CD4-positive, alpha-beta T cell treated with Interleukin-17A for 1 hour (primary cell): ENCODE measurements around the gene RPP38.

Experiments used
- DNase-seq: peaks from one replicate; pipeline ENCODE4 v3.0.0-alpha.2; 2020

RPP38 gene

DNA sequence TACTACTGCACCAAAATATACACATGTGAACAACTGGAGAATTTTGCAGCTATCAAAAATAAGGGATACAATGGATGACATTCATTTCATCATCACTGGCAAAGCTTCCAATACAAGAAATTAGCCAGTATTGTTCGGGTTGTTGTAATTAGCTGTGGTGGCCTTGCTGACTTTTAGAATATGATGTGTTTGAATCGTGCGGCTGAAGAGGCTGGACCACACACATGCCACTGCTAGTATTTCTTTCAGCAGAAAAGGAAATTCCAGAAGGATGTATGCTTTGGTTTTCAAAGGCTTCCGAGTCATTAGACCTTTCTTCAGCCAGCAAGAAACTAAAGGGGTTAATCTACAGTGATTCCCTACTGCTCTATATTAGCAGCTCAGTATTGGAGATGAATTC lies 16.6 kb downstream of the RPP38 start:
- DNase-seq = no peak

DNA sequence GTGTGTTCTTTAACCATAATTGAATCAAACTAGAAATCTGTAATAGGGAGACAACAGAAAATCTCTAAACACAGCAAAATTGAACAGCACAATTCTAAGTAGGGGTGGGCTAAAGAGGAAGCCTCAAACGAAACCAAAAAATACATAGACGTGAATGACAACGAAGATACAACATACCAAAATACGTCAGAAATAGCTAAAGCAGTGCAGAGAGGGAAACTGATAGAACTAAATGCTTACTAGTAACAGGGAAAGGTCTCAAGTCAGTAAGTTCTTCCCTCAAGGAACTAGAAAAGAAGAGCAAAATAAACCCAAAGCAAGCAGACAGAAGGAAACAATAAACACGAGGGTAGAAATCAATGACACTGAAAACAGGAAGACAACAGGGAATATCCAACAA lies 19.1 kb downstream of the RPP38 start:
- no peak for DNase-seq

DNA sequence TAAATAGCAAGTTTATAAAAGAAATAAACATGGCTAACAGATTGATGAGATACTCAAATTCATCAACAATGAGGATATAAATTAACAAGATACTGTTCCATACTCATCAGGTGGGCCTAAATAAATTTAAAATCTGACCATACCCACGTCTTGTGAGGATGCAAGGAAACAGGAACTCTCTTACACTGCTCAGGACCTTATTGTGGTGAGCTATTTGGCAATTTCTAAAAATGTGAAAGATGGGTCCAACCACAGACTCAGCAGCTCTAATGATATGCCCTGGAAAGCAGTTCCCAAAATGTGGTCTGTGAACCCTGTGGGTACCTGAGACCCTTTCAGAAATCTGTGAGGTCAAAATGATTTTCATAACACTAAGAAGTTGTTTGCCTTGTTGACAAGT lies 21.5 kb downstream of the RPP38 start:
- DNase-seq = no peak

DNA sequence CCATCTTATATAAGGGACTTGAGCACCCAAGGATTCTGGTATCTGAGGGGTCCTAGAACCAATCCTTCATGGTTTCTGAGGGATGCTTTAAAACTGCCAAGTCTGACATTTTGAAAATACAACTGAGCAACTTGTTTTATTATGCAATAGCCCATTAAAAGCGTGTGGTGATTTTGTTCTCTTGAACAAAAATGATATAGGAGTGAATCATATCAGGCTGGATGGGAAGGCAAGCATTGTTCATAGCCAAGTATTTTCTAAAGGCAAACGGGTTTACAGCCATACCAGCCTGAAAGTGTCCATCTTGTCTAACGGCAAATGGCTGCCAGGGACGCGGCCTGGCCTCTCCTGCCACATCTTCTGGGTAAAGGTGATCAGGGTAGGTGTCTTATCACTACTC lies 23.4 kb downstream of the RPP38 start:
- no peak for DNase-seq

DNA sequence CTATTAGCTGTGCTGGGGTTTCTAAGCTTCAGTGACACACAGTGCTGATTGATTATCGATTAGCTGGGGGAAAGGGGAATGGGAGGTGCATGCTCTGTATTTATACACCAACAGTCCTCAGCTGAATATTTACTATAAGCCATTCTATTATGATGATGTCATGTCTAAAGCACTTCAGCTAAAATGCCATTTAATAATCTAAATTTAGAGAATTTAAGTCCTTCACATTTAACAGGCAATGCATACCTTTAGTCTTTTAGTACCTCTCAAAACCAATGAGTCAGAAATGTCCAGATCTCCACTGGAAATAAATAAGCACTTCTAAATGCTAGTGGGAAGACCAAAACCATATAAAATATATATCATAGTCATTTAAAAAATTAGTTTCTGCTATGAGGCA lies 24.6 kb downstream of the RPP38 start:
- no peak for DNase-seq

DNA sequence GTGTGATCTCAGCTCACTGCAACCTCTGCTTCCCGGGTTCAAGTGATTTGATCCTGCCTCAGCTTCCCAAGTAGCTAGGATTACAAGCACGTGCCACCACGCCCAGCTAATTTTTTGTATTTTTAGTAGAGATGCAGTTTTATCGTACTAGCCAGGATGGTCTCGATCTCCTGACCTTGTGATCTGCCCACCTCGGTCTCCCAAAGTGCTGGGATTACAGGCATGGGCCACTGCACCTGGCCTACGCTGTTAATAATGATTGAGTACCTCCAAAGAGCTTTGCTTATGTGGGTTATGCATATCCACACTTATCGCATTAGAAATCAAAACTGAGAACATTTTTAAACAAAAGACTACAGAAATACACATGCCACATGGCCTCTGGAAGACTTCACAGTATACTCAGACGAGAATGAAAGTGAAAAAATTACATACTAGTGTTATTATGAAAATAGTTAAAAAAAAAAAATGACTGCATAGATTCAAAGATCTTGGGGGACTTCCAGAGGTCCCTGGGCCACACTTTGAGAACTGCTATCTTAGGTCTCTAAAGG lies 25.4 kb downstream of the RPP38 start:
- DNase-seq = no peak

DNA sequence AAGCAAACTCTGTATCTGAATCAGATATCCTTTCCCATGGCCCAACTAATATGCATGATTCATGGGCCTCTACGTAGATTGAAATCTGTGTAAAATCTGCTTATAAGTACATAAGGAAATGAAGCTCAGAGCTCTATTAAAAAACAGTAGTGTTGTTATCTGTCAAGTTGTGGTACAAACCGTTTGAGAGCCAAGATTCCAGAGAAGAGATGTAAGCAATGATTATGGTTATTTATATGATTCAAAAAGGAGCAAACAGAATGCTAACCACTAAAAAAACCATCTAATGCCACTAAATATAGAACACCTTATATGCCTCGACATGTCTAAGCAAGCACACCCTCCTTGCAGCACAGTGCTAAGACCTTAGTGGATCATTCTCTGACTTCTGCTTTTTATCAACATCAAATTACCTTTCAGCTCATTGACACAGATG lies 26.6 kb downstream of the RPP38 start:
- DNase-seq = no peak

DNA sequence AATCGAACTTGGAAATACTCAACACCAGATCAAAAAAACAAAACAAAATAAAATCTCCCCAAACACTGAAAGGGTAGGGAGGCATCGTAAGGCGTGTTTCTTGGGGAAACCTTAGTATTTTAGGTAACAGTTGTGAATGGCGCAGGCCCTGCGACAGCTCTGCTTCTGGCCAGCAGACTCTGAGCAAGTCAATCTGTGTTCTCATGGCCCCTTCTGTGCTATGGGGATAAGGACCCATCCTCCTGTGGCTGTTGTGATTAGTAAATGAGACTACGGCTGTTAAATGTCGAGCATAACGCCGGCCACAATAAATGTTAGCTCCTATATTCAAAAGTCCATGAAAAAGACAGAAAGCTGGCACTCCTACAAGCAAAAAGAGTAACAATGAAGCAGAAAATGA lies 27.0 kb downstream of the RPP38 start:
- DNase-seq = no peak

DNA sequence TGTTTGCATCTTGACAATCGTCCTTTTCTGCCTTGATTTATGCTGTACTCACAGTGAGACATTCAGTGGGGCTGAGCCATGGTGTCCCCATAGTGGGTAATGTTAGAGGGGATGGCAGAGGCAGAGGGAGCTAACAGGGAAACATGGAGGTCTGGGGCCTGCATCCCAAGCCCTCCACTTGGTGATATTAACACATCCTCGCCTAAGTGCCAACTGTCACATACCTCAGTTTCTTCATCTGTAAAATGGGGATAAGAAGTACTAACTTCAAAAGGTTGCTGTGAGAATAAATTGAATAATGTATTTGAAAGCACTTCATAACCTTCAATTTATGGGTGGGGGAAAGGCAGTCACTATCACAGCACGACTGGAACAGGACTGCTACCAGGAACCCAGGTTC lies 27.8 kb downstream of the RPP38 start:
- no peak for DNase-seq

DNA sequence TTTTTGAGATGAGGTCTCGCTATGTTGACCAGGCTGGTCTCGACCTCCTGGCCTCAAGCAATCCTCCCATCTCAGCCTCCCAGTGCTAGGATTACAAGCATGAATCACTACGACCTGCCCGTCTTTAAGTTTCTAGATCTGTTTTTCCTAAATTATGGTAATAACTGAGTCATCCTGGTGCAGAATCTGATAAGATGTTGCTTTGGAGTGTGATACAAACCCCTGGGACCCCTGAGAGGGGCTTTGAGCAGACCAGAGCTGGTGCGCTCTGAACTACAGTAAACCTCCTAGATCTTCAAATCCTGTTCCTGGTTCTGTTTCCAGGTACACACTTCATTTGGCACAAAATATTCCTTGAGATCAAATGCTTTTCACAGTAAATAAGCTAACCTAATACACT lies 34.2 kb downstream of the RPP38 start:
- DNase-seq = no peak

DNA sequence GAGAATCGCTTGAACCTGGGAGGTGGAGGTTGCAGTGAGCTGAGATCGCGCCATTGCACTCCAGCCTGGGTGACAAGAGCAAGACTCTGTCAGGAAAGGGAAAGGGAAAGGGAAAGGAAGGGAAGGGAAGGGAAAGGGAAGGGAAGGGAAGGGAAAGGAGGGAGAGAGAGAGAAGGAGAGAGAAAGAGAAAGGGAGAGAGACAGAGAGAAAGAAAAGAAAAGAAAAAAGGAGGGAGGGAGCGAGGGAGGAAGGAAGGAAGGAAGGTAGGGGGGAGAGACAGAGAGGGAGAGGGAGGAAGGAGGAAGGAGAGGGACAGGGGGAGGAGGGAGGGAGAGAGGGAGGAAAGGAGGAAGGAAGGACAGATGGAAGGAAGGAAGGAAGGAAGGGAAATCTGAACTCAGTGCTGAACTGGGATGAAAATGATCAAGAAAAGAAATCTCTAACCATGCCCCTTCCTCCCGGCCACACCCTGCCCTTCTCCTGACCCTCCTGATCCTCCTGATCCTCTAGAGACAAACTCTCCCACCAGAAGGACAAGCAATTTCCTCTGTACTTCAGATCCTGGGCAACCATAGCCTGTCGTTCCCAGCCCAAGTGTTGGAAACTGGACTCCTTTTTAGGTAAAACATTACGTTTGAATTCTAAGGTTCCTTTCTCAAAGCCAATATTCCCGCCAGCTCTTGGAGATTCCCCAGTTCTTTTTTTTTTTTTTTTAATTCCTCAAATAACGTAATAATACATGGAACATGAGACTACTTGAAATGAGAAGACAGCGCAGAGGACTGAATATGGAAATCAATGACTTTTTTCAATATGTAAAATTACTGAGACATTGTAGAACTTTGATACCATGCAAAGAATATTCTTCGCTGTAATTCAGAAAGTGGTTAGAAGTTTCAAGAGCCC lies 39.2 kb downstream of the RPP38 start:
- no peak for DNase-seq

DNA sequence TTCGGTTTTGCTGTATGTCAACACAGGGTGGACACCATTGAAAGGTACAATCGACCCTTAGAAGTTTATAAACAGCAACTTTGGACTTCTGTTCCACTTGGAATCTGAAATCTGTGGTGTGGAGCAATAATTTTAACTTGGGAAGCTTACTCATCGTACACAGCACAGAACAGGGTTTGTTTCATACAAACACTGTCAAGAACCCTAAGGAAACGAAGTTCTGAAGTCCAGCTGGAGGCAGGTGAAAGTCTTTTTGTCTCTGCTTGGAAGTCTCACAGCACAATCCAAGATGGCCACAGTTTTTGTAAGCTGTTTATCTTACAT lies 39.8 kb downstream of the RPP38 start:
- DNase-seq = no peak

DNA sequence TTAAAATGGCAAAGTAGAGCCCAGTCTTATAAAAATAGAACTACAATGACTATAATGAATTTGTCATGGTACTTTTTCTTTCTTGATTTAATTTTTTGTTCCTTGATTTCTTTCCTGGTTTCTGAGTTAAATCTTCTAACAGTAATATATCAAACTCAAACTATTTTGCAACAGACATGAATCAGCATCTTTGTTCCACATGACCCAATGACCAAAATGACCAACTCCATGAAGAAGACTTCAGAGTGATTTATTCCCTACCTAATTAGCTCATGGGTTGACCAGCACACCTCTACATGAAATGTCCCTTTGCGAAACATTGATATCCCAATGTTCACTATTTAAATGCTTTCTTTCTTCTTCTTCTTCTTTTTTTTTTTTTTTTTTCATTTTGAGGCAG lies 40.5 kb downstream of the RPP38 start:
- DNase-seq = no peak

DNA sequence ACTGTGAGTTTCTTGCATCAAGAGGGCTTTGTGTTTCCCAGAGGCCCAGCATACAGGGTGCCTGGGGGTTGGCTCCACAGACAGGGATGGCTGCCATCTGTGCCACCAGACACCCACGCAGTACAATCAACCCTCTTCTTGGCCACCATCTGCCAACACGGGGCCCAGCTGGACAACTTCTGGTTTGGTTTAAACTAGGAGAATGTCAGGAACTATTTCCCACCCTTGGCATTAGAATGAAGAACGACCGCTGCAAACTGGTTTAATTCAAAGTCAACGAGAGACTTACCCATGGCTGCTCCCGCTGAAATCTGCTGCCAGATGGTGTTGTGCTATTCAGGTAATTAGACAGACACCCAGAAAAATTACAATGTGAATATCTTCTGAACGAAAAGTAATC lies 43.5 kb downstream of the RPP38 start:
- DNase-seq = no peak

DNA sequence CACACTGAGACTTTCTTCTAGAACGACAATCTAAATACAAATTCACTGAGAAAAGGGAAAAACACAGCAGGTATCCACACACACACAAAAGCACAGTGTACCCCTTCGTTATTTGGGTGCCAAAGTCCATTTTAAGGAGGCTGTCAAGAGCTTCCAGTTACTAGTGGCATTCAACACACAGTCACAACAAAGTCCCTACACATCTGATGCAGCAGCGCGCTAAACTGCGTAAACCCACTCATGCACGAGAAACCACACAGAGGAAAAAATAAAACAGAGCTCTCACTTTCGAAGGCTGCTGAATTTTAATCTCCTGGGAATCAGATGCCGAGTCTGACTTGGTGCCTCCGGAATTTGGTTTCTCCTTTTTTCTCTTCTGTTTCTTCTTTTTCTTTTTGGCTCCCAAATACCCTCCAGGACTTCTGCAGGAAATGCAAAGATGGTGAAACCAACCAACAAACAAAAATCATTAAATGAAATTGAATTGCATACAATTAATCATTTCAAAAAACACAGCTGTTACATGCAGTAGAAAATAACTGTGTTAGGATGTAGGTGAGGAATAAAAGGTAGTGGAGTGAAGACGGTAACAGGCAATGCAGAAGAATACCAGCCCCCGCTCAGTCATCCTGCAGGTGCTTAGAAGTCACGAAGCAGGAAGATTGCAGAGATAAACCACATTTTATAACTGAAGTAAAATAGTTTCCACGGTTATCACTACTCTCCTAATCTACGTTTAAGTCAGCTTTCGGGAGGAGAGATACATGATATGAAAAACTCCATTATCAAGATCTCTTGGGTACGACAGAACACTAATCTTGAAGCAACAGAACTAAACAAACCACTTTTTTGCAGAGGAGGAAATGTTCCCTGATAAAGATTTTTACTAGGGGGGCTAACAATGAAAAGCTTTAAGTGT lies 44.2 kb downstream of the RPP38 start:
- no peak for DNase-seq

DNA sequence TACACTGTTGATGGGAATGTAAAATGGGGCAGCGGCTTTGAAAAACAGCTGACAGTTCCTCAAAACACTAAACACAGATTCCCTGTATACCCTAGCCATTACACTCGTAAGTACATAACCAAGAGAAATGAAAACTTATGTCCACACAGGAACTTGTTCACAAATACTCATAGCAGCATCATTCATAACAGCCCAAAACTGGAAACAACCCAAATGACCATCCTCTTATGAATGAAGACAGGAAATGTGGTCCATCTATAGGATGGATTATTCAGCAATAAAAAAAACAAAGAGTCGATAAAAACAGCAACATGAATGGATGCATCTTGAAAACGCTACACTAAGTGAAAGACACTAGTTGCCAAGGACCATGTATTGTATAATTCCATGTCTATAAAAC lies 47.6 kb downstream of the RPP38 start:
- no peak for DNase-seq

DNA sequence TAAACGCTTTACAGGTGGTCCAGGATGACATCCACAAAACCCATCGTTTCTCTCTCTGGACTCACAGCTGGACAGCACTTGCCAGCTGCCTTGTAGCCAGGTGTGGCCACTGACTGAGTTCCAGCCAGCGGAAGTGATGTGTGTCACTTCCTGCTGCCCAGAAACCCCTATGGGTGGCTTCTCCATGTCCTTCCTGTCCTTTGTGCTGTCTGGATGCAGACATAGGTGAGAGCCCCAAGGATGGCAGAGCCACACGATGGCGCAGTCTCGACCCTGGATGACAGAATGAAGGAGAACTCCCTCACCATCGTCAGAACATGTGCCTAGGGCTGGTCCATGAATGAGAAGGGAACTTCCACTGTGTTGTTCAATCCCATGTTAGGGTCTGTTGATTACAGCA lies 49.2 kb downstream of the RPP38 start:
- no peak for DNase-seq

DNA sequence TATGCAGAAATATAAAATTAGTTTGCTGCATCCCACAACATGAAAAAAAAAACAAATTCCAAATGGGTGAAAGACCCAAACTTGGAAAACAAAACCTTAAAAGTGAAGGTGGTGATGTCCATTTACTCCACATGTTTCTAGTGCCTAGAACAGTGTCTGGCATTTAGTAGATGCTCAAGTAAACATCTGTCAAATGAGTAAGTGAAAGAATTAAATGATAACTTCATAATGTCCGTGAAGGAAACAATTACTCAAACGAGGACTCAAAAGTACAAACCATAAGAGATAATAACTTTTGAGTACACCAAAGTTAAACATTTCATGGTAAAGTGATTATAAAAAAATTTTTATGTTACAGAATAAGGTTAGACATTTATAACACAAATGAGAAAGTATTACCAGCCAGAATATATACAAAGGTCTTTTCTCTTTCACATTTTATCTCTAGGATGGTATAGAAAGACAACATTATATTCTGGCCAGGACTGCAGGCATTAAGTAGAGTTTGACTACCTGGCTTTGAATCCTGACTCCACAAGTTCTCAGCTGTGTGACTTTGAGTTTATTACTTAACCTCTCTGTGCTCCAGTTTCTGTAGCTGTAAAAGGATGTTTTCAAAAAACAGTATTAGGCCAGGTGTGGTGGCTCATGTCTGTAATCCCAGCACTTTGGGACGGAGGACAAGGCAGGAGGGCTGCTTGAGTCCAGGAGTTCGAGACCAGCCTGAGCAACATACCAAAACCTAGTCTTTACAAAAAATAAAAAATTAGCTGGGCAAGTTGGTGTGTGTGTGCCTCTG lies 50.6 kb downstream of the RPP38 start:
- no peak for DNase-seq

DNA sequence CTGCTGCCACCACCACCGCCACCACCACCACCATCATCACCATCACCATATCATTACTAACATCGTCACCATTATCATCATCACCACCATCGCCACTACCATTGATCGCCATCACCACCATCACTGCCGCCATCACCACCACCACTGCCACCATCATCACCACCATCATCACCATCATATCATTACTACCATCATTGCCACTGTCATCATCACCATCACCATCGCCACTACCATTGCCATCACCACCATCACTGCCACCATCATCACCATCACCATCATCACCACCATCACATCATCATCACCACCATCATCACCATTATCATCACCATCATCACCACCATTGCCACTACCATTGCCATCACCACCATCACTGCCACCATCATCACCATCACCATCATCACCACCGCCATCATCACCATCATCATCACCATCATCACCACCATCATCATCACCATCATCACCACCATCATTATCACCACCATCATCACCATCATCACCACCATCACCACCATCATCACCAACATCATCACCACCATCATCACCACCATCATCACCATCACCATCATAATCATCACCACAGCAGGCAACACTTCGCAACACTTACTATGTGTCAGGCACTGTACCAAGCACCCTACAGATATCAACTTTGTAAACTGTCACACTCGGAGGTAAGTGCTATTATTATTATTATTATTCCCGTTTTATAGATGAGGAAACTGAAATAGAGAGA lies 52.1 kb downstream of the RPP38 start:
- DNase-seq = no peak

DNA sequence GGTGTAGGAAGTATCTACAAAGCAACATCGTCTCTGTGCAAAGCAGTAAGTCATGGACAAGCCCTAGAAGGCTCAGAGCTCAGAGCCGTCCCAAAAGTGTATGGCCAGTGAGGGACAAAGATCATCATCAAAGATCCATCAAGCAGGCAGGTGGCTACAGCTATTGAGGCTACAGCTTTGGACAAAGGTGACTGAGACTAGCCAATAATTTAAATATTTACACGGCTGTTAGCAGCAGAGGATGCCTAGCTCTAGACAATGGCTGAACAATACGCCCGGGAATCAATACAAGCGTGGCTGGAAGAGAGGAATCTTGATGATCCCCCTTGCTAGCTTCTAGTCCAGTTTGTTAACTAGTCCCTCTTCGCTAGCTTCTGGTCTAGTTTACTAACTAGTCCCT lies 53.4 kb downstream of the RPP38 start:
- no peak for DNase-seq

DNA sequence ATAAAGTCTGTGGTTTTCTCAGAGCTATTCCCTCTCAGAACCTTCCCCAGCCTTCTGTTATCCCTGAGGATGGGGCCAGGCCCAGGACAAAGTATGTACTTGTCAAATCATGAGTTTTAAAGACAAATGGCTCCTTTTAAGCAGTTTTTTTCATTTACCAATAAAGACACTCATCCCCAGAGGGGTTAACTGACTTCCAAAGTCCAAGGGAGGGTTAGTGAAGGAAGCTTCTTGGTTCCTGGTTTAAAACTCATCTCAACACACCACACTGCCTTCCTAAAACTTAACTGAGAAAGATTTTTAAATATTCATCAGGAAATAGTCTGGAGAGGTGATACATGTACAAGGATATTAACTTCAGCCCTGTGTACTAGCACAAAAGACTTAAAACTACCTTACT lies 55.4 kb downstream of the RPP38 start:
- DNase-seq = no peak
